H9 (cell line): ENCODE results near the gene IL1RAP. TPM values are rescaled to one million over a fixed set of nuclear protein-coding genes. Genes with fewer than 3 reads are reported as not detected.

Experiments used
- DNase-seq: peaks from one replicate; pipeline ENCODE4 v3.0.0-alpha.2; 2017
- H2AFZ ChIP-seq: one replicate; pipeline ENCODE4 v1.6.1; 2013; ENCODE audit warnings: mild to moderate bottlenecking, low read length, control low read depth, moderate library complexity
- H2AK5ac ChIP-seq: 2 replicates; pipeline ENCODE4 v1.6.1; 2013; ENCODE audit warnings: low read length, control low read depth, mixed read lengths; ENCODE audit not compliant: insufficient read length
- H2BK120ac ChIP-seq: one replicate; pipeline ENCODE4 v1.6.1; 2013; ENCODE audit warnings: low read depth, mild to moderate bottlenecking, low read length, control low read depth, inconsistent platforms; ENCODE audit not compliant: poor library complexity, severe bottlenecking
- H2BK12ac ChIP-seq: 2 replicates; pipeline ENCODE4 v1.6.1; 2013; ENCODE audit warnings: low read length, control low read depth, mixed read lengths, low read depth; ENCODE audit not compliant: insufficient read length
- H2BK15ac ChIP-seq: 2 replicates; pipeline ENCODE4 v1.6.1; 2013; ENCODE audit warnings: low read depth, low read length, control low read depth
- H2BK20ac ChIP-seq: one replicate; pipeline ENCODE4 v1.6.1; 2013; ENCODE audit warnings: low read depth, mild to moderate bottlenecking, low read length, control low read depth, inconsistent platforms; ENCODE audit not compliant: poor library complexity, severe bottlenecking
- H2BK5ac ChIP-seq: 2 replicates; pipeline ENCODE4 v1.6.1; 2013; ENCODE audit warnings: low read length, control low read depth, mixed read lengths; ENCODE audit not compliant: insufficient read length
- H3K14ac ChIP-seq: 2 replicates; pipeline ENCODE4 v1.6.1; 2013; ENCODE audit warnings: low read length, control low read depth; ENCODE audit not compliant: insufficient read depth
- H3K18ac ChIP-seq: 2 replicates; pipeline ENCODE4 v1.6.1; 2013; ENCODE audit warnings: low read depth, mild to moderate bottlenecking, mixed read lengths, low read length, control low read depth; ENCODE audit not compliant: insufficient read length
- H3K23ac ChIP-seq: 2 replicates; pipeline ENCODE4 v1.6.1; 2013; ENCODE audit warnings: low read length, control low read depth, mixed read lengths, low read depth; ENCODE audit not compliant: insufficient read length
- H3K23me2 ChIP-seq: 2 replicates; pipeline ENCODE4 v1.6.1; 2013; ENCODE audit warnings: low read depth, mild to moderate bottlenecking, mixed read lengths, low read length, control low read depth; ENCODE audit not compliant: insufficient read length, poor library complexity, severe bottlenecking
- H3K27ac ChIP-seq: 2 replicates; pipeline ENCODE4 v1.5.1; 2013; ENCODE audit warnings: low read length, control low read depth, mixed read lengths, low read depth; ENCODE audit not compliant: insufficient read length
- H3K27me3 ChIP-seq: 2 replicates; pipeline ENCODE4 v1.6.1; 2013; ENCODE audit warnings: low read length, control low read depth, inconsistent platforms; ENCODE audit not compliant: insufficient read depth
- H3K4ac ChIP-seq: 2 replicates; pipeline ENCODE4 v1.6.1; 2013; ENCODE audit warnings: low read depth, mild to moderate bottlenecking, control low read depth, inconsistent platforms, low read length, moderate library complexity
- H3K4me1 ChIP-seq: 2 replicates; pipeline ENCODE4 v1.6.1; 2013; ENCODE audit warnings: low read length, control low read depth, inconsistent platforms; ENCODE audit not compliant: insufficient read depth
- H3K4me2 ChIP-seq: 2 replicates; pipeline ENCODE4 v1.6.1; 2013; ENCODE audit warnings: low read length, control low read depth, mixed read lengths; ENCODE audit not compliant: insufficient read length, insufficient read depth
- H3K56ac ChIP-seq: 2 replicates; pipeline ENCODE4 v1.6.1; 2013; ENCODE audit warnings: low read depth, mild to moderate bottlenecking, mixed read lengths, low read length, control low read depth; ENCODE audit not compliant: insufficient read length
- H3K79me1 ChIP-seq: 2 replicates; pipeline ENCODE4 v1.6.1; 2013; ENCODE audit warnings: low read depth, mild to moderate bottlenecking, moderate library complexity, low read length, control low read depth, inconsistent platforms; ENCODE audit not compliant: insufficient read depth, poor library complexity, severe bottlenecking
- H3K79me2 ChIP-seq: 2 replicates; pipeline ENCODE4 v1.6.1; 2013; ENCODE audit warnings: low read length, control low read depth, inconsistent platforms; ENCODE audit not compliant: insufficient read depth
- H3K9ac ChIP-seq: 2 replicates; pipeline ENCODE4 v1.6.1; 2013; ENCODE audit warnings: low read length, control low read depth, mixed read lengths; ENCODE audit not compliant: insufficient read length; ENCODE audit errors: extremely low read depth
- H3K9me3 ChIP-seq: one replicate; pipeline ENCODE4 v1.6.1; 2013; ENCODE audit warnings: low read depth, low read length, inconsistent platforms; ENCODE audit not compliant: control insufficient read depth
- H3T11ph ChIP-seq: one replicate; pipeline ENCODE4 v1.6.1; 2013; ENCODE audit warnings: mild to moderate bottlenecking, low read length, control low read depth, inconsistent platforms
- H4K20me1 ChIP-seq: one replicate; pipeline ENCODE4 v1.6.1; 2013; ENCODE audit not compliant: control insufficient read depth, insufficient read length, insufficient read depth
- H4K5ac ChIP-seq: 2 replicates; pipeline ENCODE4 v1.6.1; 2013; ENCODE audit warnings: low read depth, mild to moderate bottlenecking, mixed read lengths, low read length, control low read depth; ENCODE audit not compliant: insufficient read length
- H4K8ac ChIP-seq: replicated peaks from 2 replicates; pipeline ENCODE4 v1.6.1; 2013; ENCODE audit warnings: low read length, control low read depth, mixed read lengths, low read depth; ENCODE audit not compliant: insufficient read length
- H4K91ac ChIP-seq: 2 replicates; pipeline ENCODE4 v1.6.1; 2013; ENCODE audit warnings: low read depth, mild to moderate bottlenecking, moderate library complexity, mixed read lengths, low read length, control low read depth; ENCODE audit not compliant: insufficient read length
- H3K27ac Mint-ChIP-seq, 3 experiments: 2 replicates in 2 of 3; 3 replicates in 1 of 3; pipeline ENCODE4 v1.8.0; 2020 to 2021; ENCODE audit warnings: mixed read lengths in 3 of 3, mild to moderate bottlenecking in 1 of 3, moderate library complexity in 1 of 3
- H3K27me3 Mint-ChIP-seq: 2 replicates; pipeline ENCODE4 v1.8.0; 2021; ENCODE audit warnings: low read depth, mild to moderate bottlenecking, moderate library complexity, mixed read lengths
- H3K36me3 Mint-ChIP-seq, 3 experiments: 2 replicates in 2 of 3; 3 replicates in 1 of 3; pipeline ENCODE4 v1.8.0; 2020 to 2021; ENCODE audit warnings: low read depth in 3 of 3, mixed read lengths in 3 of 3; ENCODE audit not compliant: insufficient read depth in 1 of 3
- H3K4me1 Mint-ChIP-seq, 2 experiments: 2 replicates each; pipeline ENCODE4 v1.8.0; 2020; ENCODE audit warnings: mixed read lengths in 2 of 2
- H3K4me3 Mint-ChIP-seq, 2 experiments: 2 replicates in 1 of 2; 3 replicates in 1 of 2; pipeline ENCODE4 v1.8.0; 2020 to 2021; ENCODE audit warnings: mild to moderate bottlenecking in 2 of 2, mixed read lengths in 2 of 2, moderate library complexity in 1 of 2
- H3K9me3 Mint-ChIP-seq, 2 experiments: 2 replicates in 1 of 2; 3 replicates in 1 of 2; pipeline ENCODE4 v1.8.0; 2020; ENCODE audit warnings: mild to moderate bottlenecking in 2 of 2, mixed read lengths in 2 of 2, moderate library complexity in 1 of 2
- WGBS: extraction: QIAGEN DNeasy Blood & Tissue Kit; methylation state at CpG from one replicate; pipeline ENCODE4 v1.1.7; 2013; ENCODE audit warnings: missing lambda C conversion rate, low lambda C conversion rate, mixed read lengths; ENCODE audit not compliant: insufficient read length; ENCODE audit errors: extremely low coverage; 5-methylcytosine and 5-hydroxymethylcytosine counted together
- total RNA-seq: library from RNA; stranded (reverse); gene quantifications from 2 replicates; pipeline ENCODE4 v1.2.1, GENCODE V29; 2021
- TF ChIP-seq, protein P1 (sequence below): fragments of 200-600 bp; sonication (generic); conservative IDR thresholded peaks from 3 replicates; pipeline ENCODE4 v1.8.0; 2021; ENCODE audit warnings: antibody characterized with exemption, mild to moderate bottlenecking

Gene IL1RAP
- total RNA-seq, 1 experiment from 2014 or later, result 4.6 TPM

- Histone ChIP-seq H3K27ac (no peak overlapping the region), H3K4ac (no peak overlapping the region), H3K4me2 (no peak overlapping the region), H3K23me2 (no peaks in the 10 kb centered on the region), H2BK12ac (no peak overlapping the region), H3T11ph (no peak overlapping the region), H4K20me1 (no peaks in the 10 kb centered on the region), H3K56ac (no peak overlapping the region), H4K91ac (no peak overlapping the region), H2BK120ac (no peak overlapping the region), H3K9ac (no peak overlapping the region), H2BK20ac (no peak overlapping the region), H4K5ac (no peak overlapping the region), H3K14ac (no peak overlapping the region), H4K8ac (no peak overlapping the region), H2BK5ac (no peak overlapping the region), H3K23ac (no peak overlapping the region), H2AFZ (no peak overlapping the region), H3K79me1 (no peaks in the 10 kb centered on the region), H3K18ac (no peak overlapping the region), H2AK5ac (no peak overlapping the region), H2BK15ac (no peak overlapping the region), H3K4me1 (no peaks in the 10 kb centered on the region; the same call in 1 of the 2 replicates), H3K79me2 (no peaks in the 10 kb centered on the region), H3K9me3 (no peaks in the 10 kb centered on the region), H3K27me3 (no peaks in the 10 kb centered on the region)
- WGBS, result no CpG with 5 or more reads among the region's 6 CpGs
- Mint-ChIP-seq H3K9me3 (no peaks in the 10 kb centered on the region), H3K4me3 (no peak overlapping the region), H3K27me3 (no peaks in the 10 kb centered on the region), H3K36me3 (no peaks in the 10 kb centered on the region; a peak in 1 of 7 replicates), H3K4me1 (peaks cover 17 to 23% of the 10 kb centered on the region in 2 experiments), H3K27ac (peak overlapping the region in 1 of 3 experiments; percentile 69; a peak in 2 of 7 replicates)
- no peak for DNase-seq
- TF ChIP-seq, protein P1, sequence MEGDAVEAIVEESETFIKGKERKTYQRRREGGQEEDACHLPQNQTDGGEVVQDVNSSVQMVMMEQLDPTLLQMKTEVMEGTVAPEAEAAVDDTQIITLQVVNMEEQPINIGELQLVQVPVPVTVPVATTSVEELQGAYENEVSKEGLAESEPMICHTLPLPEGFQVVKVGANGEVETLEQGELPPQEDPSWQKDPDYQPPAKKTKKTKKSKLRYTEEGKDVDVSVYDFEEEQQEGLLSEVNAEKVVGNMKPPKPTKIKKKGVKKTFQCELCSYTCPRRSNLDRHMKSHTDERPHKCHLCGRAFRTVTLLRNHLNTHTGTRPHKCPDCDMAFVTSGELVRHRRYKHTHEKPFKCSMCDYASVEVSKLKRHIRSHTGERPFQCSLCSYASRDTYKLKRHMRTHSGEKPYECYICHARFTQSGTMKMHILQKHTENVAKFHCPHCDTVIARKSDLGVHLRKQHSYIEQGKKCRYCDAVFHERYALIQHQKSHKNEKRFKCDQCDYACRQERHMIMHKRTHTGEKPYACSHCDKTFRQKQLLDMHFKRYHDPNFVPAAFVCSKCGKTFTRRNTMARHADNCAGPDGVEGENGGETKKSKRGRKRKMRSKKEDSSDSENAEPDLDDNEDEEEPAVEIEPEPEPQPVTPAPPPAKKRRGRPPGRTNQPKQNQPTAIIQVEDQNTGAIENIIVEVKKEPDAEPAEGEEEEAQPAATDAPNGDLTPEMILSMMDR, result no peak
Observed at GRCh38 chr3:190485830-190486532, 27.9 kb upstream of the IL1RAP start.
